ENCODE data around the gene HHIP.

Gene HHIP

GRCh38 chr4:144709793-144710525, 64.0 kb downstream of the HHIP start:
- no peak for DNase-seq (ENCODE audit: low read depth)

- DNase-seq (ENCODE audit: low read depth) = no peak
Observed at GRCh38 chr4:144710526-144710912, 64.6 kb downstream of the HHIP start.

GRCh38 chr4:144711700-144712456, 65.9 kb downstream of the HHIP start:
- no peak for DNase-seq (ENCODE audit: low read depth)

- no peak for DNase-seq (ENCODE audit: low read depth)
Observed at GRCh38 chr4:144712775-144713174, 66.8 kb downstream of the HHIP start.

GRCh38 chr4:144714166-144714565, 68.2 kb downstream of the HHIP start:
- DNase-seq (ENCODE audit: low read depth) = no peak

GRCh38 chr4:144715230-144715629, 69.3 kb downstream of the HHIP start:
- no peak for DNase-seq (ENCODE audit: low read depth)

GRCh38 chr4:144716778-144717177, 70.8 kb downstream of the HHIP start:
- DNase-seq (ENCODE audit: low read depth) = no peak

GRCh38 chr4:144718958-144719512, 73.1 kb downstream of the HHIP start:
- DNase-seq (ENCODE audit: low read depth) = no peak

GRCh38 chr4:144720491-144720890, 74.5 kb downstream of the HHIP start:
- DNase-seq (ENCODE audit: low read depth) = no peak

GRCh38 chr4:144721994-144722393, 76.0 kb downstream of the HHIP start:
- no peak for DNase-seq (ENCODE audit: low read depth)

GRCh38 chr4:144723471-144723870, 77.5 kb downstream of the HHIP start:
- DNase-seq (ENCODE audit: low read depth) = no peak

- no peak for DNase-seq (ENCODE audit: low read depth)
Observed at GRCh38 chr4:144729175-144729574, 83.2 kb downstream of the HHIP start.

GRCh38 chr4:144732584-144733428, 86.8 kb downstream of the HHIP start:
- DNase-seq (ENCODE audit: low read depth) = no peak

- DNase-seq (ENCODE audit: low read depth) = no peak
Observed at GRCh38 chr4:144733566-144733965, 87.6 kb downstream of the HHIP start.

GRCh38 chr4:144734522-144734921, 88.6 kb downstream of the HHIP start:
- no peak for DNase-seq (ENCODE audit: low read depth)

GRCh38 chr4:144738649-144739048, 92.7 kb downstream of the HHIP start:
- no peak for DNase-seq (ENCODE audit: low read depth)

GRCh38 chr4:144739511-144740033, 93.6 kb downstream of the HHIP start:
- no peak for DNase-seq (ENCODE audit: low read depth)

GRCh38 chr4:144740316-144740715, 94.4 kb downstream of the HHIP start:
- no peak for DNase-seq (ENCODE audit: low read depth)

GRCh38 chr4:144748814-144749555, 103.0 kb downstream of the HHIP start:
- no peak for DNase-seq (ENCODE audit: low read depth)

- DNase-seq (ENCODE audit: low read depth) = no peak
Observed at GRCh38 chr4:144750348-144750747, 104.4 kb downstream of the HHIP start.
